Upper lobe of right lung (tissue), 1 donor: Measurements from ENCODE around the gene RFFL. TPM values are rescaled to one million over a fixed set of nuclear protein-coding genes. Genes with fewer than 3 reads are reported as not detected.

Experiments
- ATAC-seq: fragments of 200-7000 bp; cut with Tn5 transposase; one replicate; pipeline ENCODE4 v1.9.1; 2020; ENCODE audit warnings: mild to moderate bottlenecking, moderate library complexity
- DNase-seq: peaks from one replicate; pipeline ENCODE4 v3.0.0-alpha.2; 2020
- H3K27ac ChIP-seq: fragments of 200-600 bp; one replicate; pipeline ENCODE4 v1.8.0; 2022
- H3K27me3 ChIP-seq: fragments of 200-600 bp; one replicate; pipeline ENCODE4 v1.8.0; 2022; ENCODE audit warnings: mild to moderate bottlenecking
- H3K36me3 ChIP-seq: fragments of 200-600 bp; one replicate; pipeline ENCODE4 v1.8.0; 2022
- H3K4me1 ChIP-seq: fragments of 200-600 bp; one replicate; pipeline ENCODE4 v1.8.0; 2022
- H3K4me3 ChIP-seq: fragments of 200-600 bp; one replicate; pipeline ENCODE4 v1.8.0; 2022; ENCODE audit warnings: mild to moderate bottlenecking
- H3K9me3 ChIP-seq: fragments of 200-600 bp; one replicate; pipeline ENCODE4 v1.8.0; 2022
- CTCF ChIP-seq: fragments of 200-600 bp; IDR thresholded peaks from one replicate; pipeline ENCODE4 v1.8.0; 2022; ENCODE audit warnings: antibody characterized with exemption
- intact Hi-C: fragments of 100-400 bp; cut with DNase I; formaldehyde crosslinking; loops from one replicate; pipeline ENCODE4 v1.11.0; 2022
- total RNA-seq: library from RNA; stranded (reverse); fragmentation: NEBNext Ultra II Directional; extraction: Animal tissue kit (Norgen Biotek cat#: 25700); gene quantifications from one replicate; pipeline ENCODE4 v1.2.1, GENCODE V29; 2021
- donor health status: DM: no; HTN: yes; CAD: no; lungs with severe emphysema.

RFFL gene
- total RNA-seq, 1 donor from 2014 or later = 27.9 TPM

DNA sequence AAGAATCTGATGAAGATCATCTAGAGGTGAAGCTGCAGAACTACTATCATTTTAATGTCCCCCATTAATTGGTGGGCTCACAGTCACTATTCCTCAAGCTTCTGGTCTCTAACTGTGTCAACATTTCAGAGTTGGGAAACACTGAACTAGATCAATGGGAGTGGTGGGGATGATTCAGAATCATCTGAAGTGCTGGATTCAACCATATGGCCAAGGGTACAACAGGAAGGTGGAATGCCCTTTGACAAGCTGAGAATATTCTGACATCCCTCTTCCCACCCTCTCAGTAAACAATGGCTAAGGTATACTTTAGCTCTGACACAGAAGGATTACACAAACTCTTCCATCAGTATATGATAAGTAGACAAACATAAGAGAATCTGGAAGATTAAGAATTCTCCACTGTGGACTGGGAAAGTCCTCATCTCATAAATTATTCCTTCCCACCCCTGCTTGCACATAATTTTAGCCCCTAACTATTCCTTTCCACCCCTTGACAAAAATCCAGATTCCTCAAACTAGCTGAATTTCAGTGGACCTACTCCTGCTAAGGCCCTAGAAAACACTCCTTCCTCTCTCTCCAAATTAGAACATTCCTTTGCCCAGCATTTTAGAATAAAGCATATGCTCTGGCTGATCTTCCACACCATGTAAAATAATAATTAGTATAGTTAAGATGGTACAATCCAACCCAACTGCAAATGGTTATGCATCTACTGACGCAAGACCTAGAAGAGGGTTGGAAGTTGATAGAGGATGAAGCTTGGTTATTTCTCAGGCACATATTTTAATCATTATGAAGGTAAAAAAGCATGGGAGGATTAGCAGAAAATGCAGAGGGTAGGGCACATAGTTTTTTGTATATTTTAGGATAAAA lies 16.3 kb upstream of the RFFL start:
- Histone ChIP-seq H3K36me3 (no peaks in the 10 kb centered on the region), H3K27me3 (no peaks in the 10 kb centered on the region), H3K9me3 (no peaks in the 10 kb centered on the region), H3K4me1 (peaks cover 6% of the 10 kb centered on the region), H3K4me3 (no peak overlapping the region), H3K27ac (no peak overlapping the region)
- TF ChIP-seq CTCF = no peak
- no peak for DNase-seq
- ATAC-seq = no peak
- intact Hi-C loops = no loop called here

DNA sequence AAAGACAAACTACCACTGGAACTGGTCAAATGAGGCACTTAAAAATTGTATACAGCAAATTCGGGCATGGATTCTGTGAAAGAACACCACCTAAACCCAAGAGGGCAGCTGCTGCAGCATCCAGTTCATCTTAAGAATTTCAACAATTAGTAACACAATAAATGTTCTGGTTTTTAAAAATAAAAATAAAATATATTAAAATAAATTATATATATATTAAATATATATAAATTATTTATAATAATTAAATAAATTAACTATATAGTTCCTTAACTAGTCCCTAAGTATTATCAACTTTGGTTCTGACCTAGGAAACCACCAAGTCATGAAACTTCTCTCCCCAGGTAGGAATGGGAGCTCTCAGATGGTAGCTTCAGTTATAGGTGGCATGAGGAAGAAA lies 13.4 kb upstream of the RFFL start:
- Histone ChIP-seq H3K36me3 (no peaks in the 10 kb centered on the region), H3K9me3 (no peaks in the 10 kb centered on the region), H3K27ac (no peak overlapping the region), H3K27me3 (no peaks in the 10 kb centered on the region), H3K4me3 (no peak overlapping the region), H3K4me1 (peaks cover 7% of the 10 kb centered on the region)
- TF ChIP-seq CTCF = no peak
- intact Hi-C loops = no loop called here
- no peak for DNase-seq
- ATAC-seq = no peak

DNA sequence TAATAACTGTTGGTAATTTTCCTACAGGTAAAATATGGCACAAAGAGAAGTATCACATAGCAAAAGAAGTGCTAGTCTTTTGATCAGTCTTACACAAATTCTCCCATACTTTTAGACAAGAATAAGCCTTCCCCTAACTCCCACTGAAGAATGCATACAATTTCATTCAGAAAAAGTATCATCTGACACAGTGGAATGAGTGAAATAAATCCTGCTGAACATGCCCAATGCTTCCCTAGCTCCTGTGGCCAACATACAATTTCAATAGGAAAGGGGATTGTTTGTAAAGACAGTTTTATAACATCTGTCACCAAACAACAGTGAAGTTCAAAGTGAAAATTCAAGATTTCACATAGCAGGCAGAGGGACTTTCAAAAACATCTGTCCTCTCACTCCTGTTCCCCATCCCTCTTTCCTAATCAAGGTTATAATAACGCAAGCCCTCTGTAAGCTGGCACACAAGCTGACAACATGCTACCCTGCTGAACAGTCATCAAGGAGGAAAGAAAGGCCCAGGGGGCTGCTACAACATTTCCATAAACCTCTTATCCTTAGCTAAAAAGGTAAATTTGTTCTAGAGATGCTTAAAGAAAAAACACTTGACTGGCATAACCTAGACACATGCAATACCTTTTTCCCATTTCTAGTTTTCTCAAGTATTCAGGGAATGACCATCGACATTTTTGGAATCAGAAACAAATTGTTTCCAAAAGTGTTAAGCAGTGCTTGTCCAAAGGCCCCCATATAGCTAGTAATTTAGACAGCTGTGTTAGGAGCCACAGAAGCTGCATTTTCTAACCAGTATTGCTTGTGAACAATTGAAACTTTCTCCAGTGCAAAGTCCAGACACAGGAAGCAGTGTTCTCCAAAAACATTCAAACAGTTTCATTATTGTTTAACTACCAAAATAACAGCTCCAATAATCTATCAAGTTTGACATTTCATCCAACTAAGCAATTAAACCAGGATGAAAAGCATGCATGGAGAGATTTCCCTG lies 11.5 kb upstream of the RFFL start:
- Histone ChIP-seq H3K4me3 (no peak overlapping the region), H3K36me3 (peaks cover 3% of the 10 kb centered on the region), H3K27me3 (no peaks in the 10 kb centered on the region), H3K4me1 (peaks cover 7% of the 10 kb centered on the region), H3K9me3 (no peaks in the 10 kb centered on the region), H3K27ac (no peak overlapping the region)
- intact Hi-C loops = no loop called here
- no peak for TF ChIP-seq CTCF
- ATAC-seq = peak; percentile 17
- DNase-seq = no peak

DNA sequence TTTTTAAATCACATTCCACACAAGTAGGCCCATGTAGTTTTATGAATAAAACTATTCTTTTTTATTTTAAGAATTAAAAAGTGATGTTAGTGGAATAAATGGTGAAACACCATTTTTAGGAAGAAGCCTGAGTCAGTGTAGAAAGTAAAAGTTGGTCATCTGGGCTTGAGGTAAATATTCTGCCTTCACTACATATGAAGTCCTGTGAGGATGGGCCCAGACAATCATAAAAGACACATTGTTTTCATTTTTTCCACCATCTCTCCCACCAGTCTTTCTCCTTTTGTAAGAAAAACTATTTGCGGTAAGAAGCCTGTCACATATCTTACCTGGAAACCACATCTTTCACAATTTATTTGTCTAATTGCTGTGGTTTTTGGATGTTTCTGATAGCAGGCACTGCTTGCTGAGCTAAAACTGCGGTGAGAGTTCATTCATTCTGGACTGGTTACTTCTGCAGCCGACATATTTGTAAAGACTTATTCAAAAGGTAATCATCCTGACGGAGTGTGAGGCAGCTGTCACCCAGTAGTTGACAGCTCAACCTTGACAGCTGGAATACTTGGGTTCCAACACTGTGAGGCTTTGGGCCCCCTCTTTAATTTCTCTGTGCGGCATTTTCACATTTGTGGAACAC lies 10.6 kb upstream of the RFFL start:
- TF ChIP-seq CTCF = no peak
- H3K4me3 ChIP-seq = no peak overlapping the region

DNA sequence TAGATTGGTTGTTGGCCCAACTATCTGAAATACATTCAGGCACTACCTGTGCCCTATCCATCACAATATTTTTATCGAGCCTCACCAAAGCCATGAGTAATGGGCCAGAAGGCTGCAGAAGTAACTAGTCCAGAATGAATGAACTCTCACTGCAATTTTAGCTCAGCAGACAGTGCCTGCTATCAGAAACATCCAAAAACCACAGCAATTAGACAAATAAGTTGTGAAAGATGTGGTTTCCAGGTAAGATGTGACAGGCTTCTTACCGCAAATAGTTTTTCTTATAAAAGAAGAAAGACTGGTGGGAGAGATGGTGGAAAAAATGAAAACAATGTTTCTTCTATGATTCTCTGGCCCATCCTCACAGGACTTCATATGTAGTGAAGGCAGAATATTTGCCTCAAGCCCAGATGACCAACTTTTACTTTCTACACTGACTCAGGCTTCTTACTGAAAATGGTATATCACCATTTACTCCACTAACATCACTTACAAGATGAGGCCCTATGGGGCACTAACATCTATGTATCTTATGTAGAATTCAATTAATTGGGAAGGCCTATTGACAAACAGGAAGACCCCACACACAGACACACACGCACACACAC lies 9.8 kb upstream of the RFFL start:
- Histone ChIP-seq H3K9me3 (no peaks in the 10 kb centered on the region), H3K27ac (no peak overlapping the region), H3K4me1 (peaks cover 7% of the 10 kb centered on the region), H3K4me3 (no peak overlapping the region), H3K27me3 (no peaks in the 10 kb centered on the region), H3K36me3 (peaks cover 3% of the 10 kb centered on the region)
- ATAC-seq (no peak), DNase-seq (no peak)
- TF ChIP-seq CTCF = no peak
- intact Hi-C loops = no loop called here

More for the DNA sequence above, 10.6 kb upstream of the RFFL start:
- no peak for ATAC-seq
- H3K36me3 ChIP-seq = peaks cover 3% of the 10 kb centered on the region
- no peak overlapping the region for H3K27ac ChIP-seq
- H3K4me1 ChIP-seq = peaks cover 7% of the 10 kb centered on the region
- no peaks in the 10 kb centered on the region for H3K27me3 ChIP-seq
- no peak for DNase-seq
- no peaks in the 10 kb centered on the region for H3K9me3 ChIP-seq
- intact Hi-C loops = no loop called here
